GM21576 (cell line): ENCODE measurements around the gene MRPL39.

Source experiments
- ATAC-seq: cut with Tn5 transposase; IDR thresholded peaks from one replicate; pipeline ENCODE4 v1.9.1; 2021; ENCODE audit warnings: mild to moderate bottlenecking, moderate library complexity; ENCODE audit not compliant: unreplicated experiment

Gene MRPL39

GRCh38 chr21:25615880-25616279, 8.6 kb upstream of the MRPL39 start:
- no peak for ATAC-seq

GRCh38 chr21:25614441-25614840, 7.2 kb upstream of the MRPL39 start:
- ATAC-seq: no peak

GRCh38 chr21:25608044-25608737, 910 bp upstream of the MRPL39 start:
- peak; percentile 81 for ATAC-seq

GRCh38 chr21:25589887-25590286, 17.4 kb downstream of the MRPL39 start:
- no peak for ATAC-seq

GRCh38 chr21:25586791-25587190, 20.5 kb downstream of the MRPL39 start:
- ATAC-seq: no peak

GRCh38 chr21:25586326-25586725, 21.0 kb downstream of the MRPL39 start:
- ATAC-seq: no peak

GRCh38 chr21:25584833-25585676, 22.2 kb downstream of the MRPL39 start:
- ATAC-seq: no peak

GRCh38 chr21:25583370-25584130, 23.7 kb downstream of the MRPL39 start:
- no peak for ATAC-seq

GRCh38 chr21:25582888-25583287, 24.4 kb downstream of the MRPL39 start:
- no peak for ATAC-seq

- no peak for ATAC-seq
Observed at GRCh38 chr21:25582164-25582790, 25.0 kb downstream of the MRPL39 start.

- ATAC-seq: no peak
Observed at GRCh38 chr21:25581582-25581981, 25.7 kb downstream of the MRPL39 start.

- no peak for ATAC-seq
Observed at GRCh38 chr21:25580912-25581260, 26.4 kb downstream of the MRPL39 start.

GRCh38 chr21:25579226-25580013, 27.9 kb downstream of the MRPL39 start:
- no peak for ATAC-seq

GRCh38 chr21:25578056-25578961, 29.0 kb downstream of the MRPL39 start:
- peak; percentile 21 for ATAC-seq

- peak; percentile 10 for ATAC-seq
Observed at GRCh38 chr21:25577424-25578055, 29.7 kb downstream of the MRPL39 start.

GRCh38 chr21:25573409-25574206, 33.7 kb downstream of the MRPL39 start:
- ATAC-seq: peak; percentile 23

- ATAC-seq: peak; percentile 43
Observed at GRCh38 chr21:25572861-25573310, 34.4 kb downstream of the MRPL39 start.

GRCh38 chr21:25571726-25572121, 35.6 kb downstream of the MRPL39 start:
- ATAC-seq: no peak
